CD14-positive monocyte (primary cell): ENCODE results near the gene JARID2. TPM values are rescaled to one million over a fixed set of nuclear protein-coding genes. Genes with fewer than 3 reads are reported as not detected.

Experiments
- DNase-seq, 3 donors: peaks; one replicate each; pipeline ENCODE4 v3.0.0-alpha.2; 2011 to 2022
- H2AFZ ChIP-seq: 2 replicates; pipeline ENCODE4 v1.6.0; 2012; ENCODE audit warnings: mild to moderate bottlenecking, low read depth, low read length, inconsistent platforms; ENCODE audit not compliant: insufficient read depth, poor library complexity, severe bottlenecking
- H3K27ac ChIP-seq, 2 donors: 1 replicate in 1 of 2; 2 replicates in 1 of 2; pipeline ENCODE4 v1.5.1; 2012 to 2013; ENCODE audit warnings: low read length in 2 of 2, control low read depth in 1 of 2, inconsistent platforms in 1 of 2, low read depth in 1 of 2, mild to moderate bottlenecking in 1 of 2
- H3K27me3 ChIP-seq, 2 donors: one replicate each; pipeline versions ENCODE4 v1.6.0 to v1.6.1; 2011 to 2013; ENCODE audit warnings: low read length in 2 of 2; ENCODE audit not compliant: control insufficient read depth in 2 of 2, insufficient read depth in 2 of 2
- H3K36me3 ChIP-seq, 2 donors: replicated peaks in 1 of 2; 1 replicate in 1 of 2; 2 replicates in 1 of 2; pipeline versions ENCODE4 v1.5.1 to v1.6.1; 2012 to 2013; ENCODE audit warnings: low read length in 2 of 2, control low read depth in 1 of 2, inconsistent platforms in 1 of 2, mild to moderate bottlenecking in 1 of 2; ENCODE audit not compliant: insufficient read depth in 2 of 2, control insufficient read depth in 1 of 2
- H3K4me1 ChIP-seq, 2 donors: 1 replicate in 1 of 2; 2 replicates in 1 of 2; pipeline versions ENCODE4 v1.5.1 to v1.6.1; 2012 to 2013; ENCODE audit warnings: low read length in 2 of 2, control low read depth in 1 of 2, inconsistent platforms in 1 of 2, mild to moderate bottlenecking in 1 of 2, moderate library complexity in 1 of 2; ENCODE audit not compliant: insufficient read depth in 2 of 2, control insufficient read depth in 1 of 2
- H3K4me2 ChIP-seq: replicated peaks from 2 replicates; pipeline ENCODE3; 2012; ENCODE audit warnings: low read length, moderate library complexity, mild to moderate bottlenecking; ENCODE audit not compliant: poor library complexity, severe bottlenecking; ENCODE audit errors: extremely low read depth
- H3K4me3 ChIP-seq, 3 experiments: fragments of 200-600 bp in 1 of 3; sonication (generic) in 1 of 3; replicated peaks in 1 of 3; 1 replicate in 2 of 3; 2 replicates in 1 of 3; pipeline ENCODE4 v1.5.1; 2011 to 2013; ENCODE audit warnings: low read length in 3 of 3, mild to moderate bottlenecking in 3 of 3, control low read depth in 2 of 3, low read depth in 2 of 3, inconsistent platforms in 1 of 3, moderate library complexity in 1 of 3
- H3K79me2 ChIP-seq: 2 replicates; pipeline ENCODE4 v1.6.0; 2012; ENCODE audit warnings: mild to moderate bottlenecking, control low read depth, inconsistent platforms, low read length, moderate library complexity; ENCODE audit not compliant: insufficient read depth
- H3K9ac ChIP-seq: 2 replicates; pipeline ENCODE4 v1.6.0; 2017; ENCODE audit warnings: low read length, mild to moderate bottlenecking; ENCODE audit not compliant: insufficient read depth, poor library complexity, severe bottlenecking
- H3K9me3 ChIP-seq, 2 donors: replicated peaks in 1 of 2; 1 replicate in 1 of 2; 2 replicates in 1 of 2; pipeline versions ENCODE4 v1.5.1 to v1.6.1; 2012 to 2013; ENCODE audit warnings: low read length in 2 of 2, control low read depth in 1 of 2; ENCODE audit not compliant: control insufficient read depth in 1 of 2, insufficient read depth in 1 of 2
- H4K20me1 ChIP-seq: 2 replicates; pipeline ENCODE4 v1.6.0; 2012; ENCODE audit warnings: mild to moderate bottlenecking, low read length, control low read depth, moderate library complexity; ENCODE audit not compliant: insufficient read depth
- H3K27ac Mint-ChIP-seq, 7 donors: one replicate each; pipeline ENCODE4 v1.8.0; 2020; ENCODE audit warnings: mild to moderate bottlenecking in 7 of 7, mixed read lengths in 7 of 7, moderate library complexity in 6 of 7, inconsistent platforms in 2 of 7
- H3K27me3 Mint-ChIP-seq, 3 donors: one replicate each; pipeline ENCODE4 v1.8.0; 2021 to 2022; ENCODE audit warnings: low read depth in 3 of 3, mild to moderate bottlenecking in 3 of 3, mixed read lengths in 3 of 3, moderate library complexity in 3 of 3, inconsistent platforms in 1 of 3
- H3K36me3 Mint-ChIP-seq, 2 donors: one replicate each; pipeline ENCODE4 v1.8.0; 2020; ENCODE audit warnings: mixed read lengths in 2 of 2, inconsistent platforms in 1 of 2, mild to moderate bottlenecking in 1 of 2
- H3K4me1 Mint-ChIP-seq: one replicate; pipeline ENCODE4 v1.8.0; 2020; ENCODE audit warnings: mild to moderate bottlenecking, mixed read lengths
- H3K4me3 Mint-ChIP-seq, 2 donors: one replicate each; pipeline ENCODE4 v1.8.0; 2020; ENCODE audit warnings: mild to moderate bottlenecking in 2 of 2, mixed read lengths in 2 of 2, moderate library complexity in 1 of 2
- H3K9me3 Mint-ChIP-seq, 7 donors: one replicate each; pipeline ENCODE4 v1.8.0; 2020 to 2022; ENCODE audit warnings: mixed read lengths in 7 of 7, mild to moderate bottlenecking in 6 of 7, moderate library complexity in 6 of 7, inconsistent platforms in 2 of 7
- WGBS: methylation state at CpG from one replicate; pipeline ENCODE4 v1.1.5; 2013; ENCODE audit warnings: missing lambda C conversion rate; ENCODE audit not compliant: insufficient coverage; 5-methylcytosine and 5-hydroxymethylcytosine counted together
- intact Hi-C, 2 donors: fragments of 100-400 bp; cut with micrococcal nuclease; formaldehyde crosslinking; loops; one replicate each; pipeline versions ENCODE4 v1.15.0 to v1.15.1; 2023
- polyA plus RNA-seq, 3 donors: library from polyadenylated mRNA; depleted of rRNA in 1 of 3; unstranded in 2 of 3; stranded (reverse) in 1 of 3; fragments of 300-500 nt in 2 of 3; fragments of >200 nt in 1 of 3; fragmentation: Illumina TruSeq in 2 of 3; gene quantifications; 1 replicate in 2 of 3; 2 replicates in 1 of 3; pipeline ENCODE4 v1.2.3, GENCODE V29; 2012 to 2021
- TF ChIP-seq, protein P1 (sequence below): fragments of 200-600 bp; IDR thresholded peaks from one replicate; pipeline ENCODE4 v1.8.0; 2022; ENCODE audit warnings: antibody characterized with exemption, mild to moderate bottlenecking

Gene JARID2
- polyA plus RNA-seq, 3 donors = 6.8 to 17.5 (median 12.5) TPM

DNA sequence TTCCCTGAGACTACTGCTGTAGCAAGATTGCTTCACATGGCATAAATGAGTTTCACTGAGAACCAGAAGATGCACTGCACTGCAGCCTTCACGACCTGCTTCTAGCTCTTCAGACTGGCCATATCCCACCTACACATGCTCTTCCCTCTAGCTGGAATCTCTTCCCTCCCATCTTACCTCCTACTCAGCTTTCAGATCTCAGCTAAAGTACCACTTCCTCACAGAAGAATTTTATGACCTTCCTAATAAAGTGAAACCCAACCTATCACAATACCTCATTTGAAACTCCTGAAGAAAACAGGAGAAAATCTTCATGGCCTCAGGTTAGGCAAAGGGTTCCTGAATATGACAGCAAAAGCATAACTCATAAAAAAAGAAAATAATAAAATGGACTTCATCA lies 317.1 kb downstream of the JARID2 start:
- H3K4me1 Mint-ChIP-seq = peaks cover 6% of the 10 kb centered on the region
- Histone ChIP-seq H3K9me3 (no peaks in the 10 kb centered on the region), H4K20me1 (peaks cover 48% of the 10 kb centered on the region), H3K4me2 (no peak overlapping the region), H2AFZ (no peak overlapping the region), H3K9ac (no peak overlapping the region), H3K27me3 (no peaks in the 10 kb centered on the region), H3K4me1 (no peaks in the 10 kb centered on the region), H3K79me2 (peaks cover 22% of the 10 kb centered on the region), H3K27ac (no peak overlapping the region), H3K36me3 (no peaks in the 10 kb centered on the region), H3K4me3 (no peak overlapping the region)
- no peak overlapping the region for H3K4me3 Mint-ChIP-seq
- peaks cover 4 to 6% of the 10 kb centered on the region in 2 donors for H3K36me3 Mint-ChIP-seq
- H3K9me3 Mint-ChIP-seq = no peaks in the 10 kb centered on the region
- WGBS = 100% methylated on average over 1 of the region's 1 CpG
- H3K27me3 Mint-ChIP-seq = peaks cover 0 to 2% (median 0%) of the 10 kb centered on the region in 3 donors
- no peak for DNase-seq
- intact Hi-C loops = no loop called here
- TF ChIP-seq, protein P1, sequence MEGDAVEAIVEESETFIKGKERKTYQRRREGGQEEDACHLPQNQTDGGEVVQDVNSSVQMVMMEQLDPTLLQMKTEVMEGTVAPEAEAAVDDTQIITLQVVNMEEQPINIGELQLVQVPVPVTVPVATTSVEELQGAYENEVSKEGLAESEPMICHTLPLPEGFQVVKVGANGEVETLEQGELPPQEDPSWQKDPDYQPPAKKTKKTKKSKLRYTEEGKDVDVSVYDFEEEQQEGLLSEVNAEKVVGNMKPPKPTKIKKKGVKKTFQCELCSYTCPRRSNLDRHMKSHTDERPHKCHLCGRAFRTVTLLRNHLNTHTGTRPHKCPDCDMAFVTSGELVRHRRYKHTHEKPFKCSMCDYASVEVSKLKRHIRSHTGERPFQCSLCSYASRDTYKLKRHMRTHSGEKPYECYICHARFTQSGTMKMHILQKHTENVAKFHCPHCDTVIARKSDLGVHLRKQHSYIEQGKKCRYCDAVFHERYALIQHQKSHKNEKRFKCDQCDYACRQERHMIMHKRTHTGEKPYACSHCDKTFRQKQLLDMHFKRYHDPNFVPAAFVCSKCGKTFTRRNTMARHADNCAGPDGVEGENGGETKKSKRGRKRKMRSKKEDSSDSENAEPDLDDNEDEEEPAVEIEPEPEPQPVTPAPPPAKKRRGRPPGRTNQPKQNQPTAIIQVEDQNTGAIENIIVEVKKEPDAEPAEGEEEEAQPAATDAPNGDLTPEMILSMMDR = no peak
- H3K27ac Mint-ChIP-seq = no peak overlapping the region

DNA sequence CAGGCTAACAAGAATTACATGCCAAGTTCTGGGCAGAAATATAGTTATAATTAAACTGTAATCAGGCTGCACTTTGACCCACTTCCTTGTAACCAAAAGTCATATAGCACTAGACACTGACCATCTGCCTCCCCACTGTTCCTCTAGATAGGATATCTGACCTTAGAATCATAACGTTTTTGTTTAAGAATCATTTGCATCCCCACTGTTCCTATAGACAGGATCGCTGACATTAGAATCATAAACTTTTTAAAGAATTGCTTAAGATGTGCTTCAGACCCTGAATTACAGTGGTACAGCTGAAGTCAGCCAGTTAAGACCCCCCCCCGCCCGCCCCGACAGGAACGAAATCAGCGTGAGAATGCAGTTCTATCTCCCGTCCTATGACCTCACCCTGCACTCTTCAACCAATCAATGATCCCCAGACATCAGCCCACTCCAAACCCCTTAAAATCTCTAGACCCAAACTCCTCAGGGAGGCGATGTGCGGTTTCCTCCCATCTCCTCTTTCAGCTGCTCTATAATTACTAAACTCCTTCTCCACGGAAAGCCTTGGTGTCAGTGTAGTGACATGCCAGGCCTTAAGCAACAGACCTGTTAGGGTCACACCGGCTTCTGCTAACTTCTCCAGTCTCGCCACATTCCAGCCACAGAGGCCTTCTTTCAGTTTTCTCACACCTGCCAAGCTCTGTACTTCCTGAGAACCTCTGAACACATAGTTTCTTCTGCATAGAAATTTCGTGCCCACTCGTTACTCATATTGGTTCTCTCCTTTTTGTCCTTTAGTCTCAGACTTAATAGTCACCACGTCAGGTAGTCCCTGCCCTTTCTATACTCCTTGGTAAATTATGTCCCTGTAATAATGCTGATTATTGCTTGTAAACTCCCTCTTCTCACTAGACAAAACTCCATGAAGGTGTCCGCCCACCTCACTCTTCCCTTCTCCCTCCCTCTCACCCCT lies 323.4 kb downstream of the JARID2 start:
- WGBS = 88% methylated on average over 6 of the region's 17 CpGs
- H3K36me3 Mint-ChIP-seq = peaks cover 12% of the 10 kb centered on the region in 2 donors
- Histone ChIP-seq H2AFZ (no peak overlapping the region), H3K79me2 (peaks cover 17% of the 10 kb centered on the region), H3K27me3 (no peaks in the 10 kb centered on the region), H3K4me2 (no peak overlapping the region), H3K4me1 (no peaks in the 10 kb centered on the region), H3K36me3 (peaks cover 0 to 12% of the 10 kb centered on the region in 2 donors), H3K4me3 (no peak overlapping the region), H3K9ac (no peak overlapping the region), H3K27ac (no peak overlapping the region), H4K20me1 (peaks cover 13% of the 10 kb centered on the region), H3K9me3 (no peaks in the 10 kb centered on the region)
- peaks cover 0 to 4% (median 2%) of the 10 kb centered on the region in 3 donors for H3K27me3 Mint-ChIP-seq
- H3K27ac Mint-ChIP-seq = peak overlapping the region in 3 of 7 donors; percentile 37 to 47 (median 46)
- no peak overlapping the region for H3K4me3 Mint-ChIP-seq
- TF ChIP-seq, protein P1 = no peak
- peaks cover 0 to 2% (median 0%) of the 10 kb centered on the region in 7 donors for H3K9me3 Mint-ChIP-seq
- no peak for DNase-seq
- H3K4me1 Mint-ChIP-seq = no peaks in the 10 kb centered on the region
- intact Hi-C loops = no loop called here
